SIG-M5 treated with dmso at 0.1 percent for 504 hours (cell line): ENCODE results near the gene PDIA5.

ENCODE experiments used
- DNase-seq: peaks from one replicate; lab custom pipeline; 2025; ENCODE audit not compliant: unreplicated experiment; lab: John Stamatoyannopoulos, UW

Gene PDIA5

GRCh38 chr3:123089611-123090331 lies 22.9 kb downstream of the PDIA5 start:
- no peak for DNase-seq

GRCh38 chr3:123090728-123091531 lies 24.1 kb downstream of the PDIA5 start:
- no peak for DNase-seq

- no peak for DNase-seq
These were observed 25.4 kb downstream of the PDIA5 start for GRCh38 chr3:123092243-123092642.

GRCh38 chr3:123093696-123094095 lies 26.9 kb downstream of the PDIA5 start:
- DNase-seq = no peak

GRCh38 chr3:123094516-123095313 lies 27.9 kb downstream of the PDIA5 start:
- DNase-seq = no peak

- DNase-seq = no peak
These were observed 29.3 kb downstream of the PDIA5 start for GRCh38 chr3:123096126-123096525.

GRCh38 chr3:123096731-123097130 lies 29.9 kb downstream of the PDIA5 start:
- no peak for DNase-seq

GRCh38 chr3:123098426-123099330 lies 31.9 kb downstream of the PDIA5 start:
- DNase-seq = no peak

- DNase-seq = no peak
These were observed 32.7 kb downstream of the PDIA5 start for GRCh38 chr3:123099331-123100192.

GRCh38 chr3:123100193-123100776 lies 33.5 kb downstream of the PDIA5 start:
- no peak for DNase-seq

GRCh38 chr3:123102249-123102648 lies 35.4 kb downstream of the PDIA5 start:
- no peak for DNase-seq

- no peak for DNase-seq
These were observed 36.0 kb downstream of the PDIA5 start for GRCh38 chr3:123102826-123103225.

- DNase-seq = no peak
These were observed 37.7 kb downstream of the PDIA5 start for GRCh38 chr3:123104550-123104949.

GRCh38 chr3:123105201-123106189 lies 38.7 kb downstream of the PDIA5 start:
- DNase-seq = peak; percentile 7

- DNase-seq = no peak
These were observed 43.6 kb downstream of the PDIA5 start for GRCh38 chr3:123110282-123110975.

GRCh38 chr3:123110976-123111615 lies 44.3 kb downstream of the PDIA5 start:
- DNase-seq = no peak

GRCh38 chr3:123111640-123112039 lies 44.8 kb downstream of the PDIA5 start:
- no peak for DNase-seq
